HuH-7 (cell line): ENCODE data around the gene WDFY1.
"Not testable (repeated sequence)": the region's sequence is repeated elsewhere in the genome, so short reads cannot be mapped to it uniquely, and the experiment has no call there.

Experiments used
- DNase-seq: peaks from one replicate; pipeline ENCODE4 v3.0.0; 2011; ENCODE audit warnings: low spot score

WDFY1 gene

GRCh38 chr2:223896833-223897311 is 48.3 kb downstream of the WDFY1 start:
- no peak for DNase-seq

DNA sequence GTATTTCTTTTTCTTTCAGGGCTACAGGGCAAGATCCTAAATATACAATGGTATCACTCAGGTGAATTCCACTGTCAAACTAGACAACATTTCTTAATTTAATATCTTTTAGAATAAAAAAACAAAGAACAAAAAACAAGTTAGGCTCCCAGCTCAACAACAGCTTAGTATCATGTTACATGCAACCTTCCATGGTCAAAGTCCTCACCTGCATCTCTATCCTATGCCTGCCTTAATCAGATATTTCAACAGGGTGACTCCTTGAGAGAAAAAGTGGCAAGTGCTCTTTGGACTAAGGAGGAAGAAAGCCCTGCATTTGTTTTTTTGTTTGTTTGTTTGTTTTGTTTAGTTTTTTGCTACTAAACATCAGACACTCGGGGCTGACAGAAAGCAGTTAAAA is 50.2 kb downstream of the WDFY1 start:
- peak; percentile 16 for DNase-seq

DNA sequence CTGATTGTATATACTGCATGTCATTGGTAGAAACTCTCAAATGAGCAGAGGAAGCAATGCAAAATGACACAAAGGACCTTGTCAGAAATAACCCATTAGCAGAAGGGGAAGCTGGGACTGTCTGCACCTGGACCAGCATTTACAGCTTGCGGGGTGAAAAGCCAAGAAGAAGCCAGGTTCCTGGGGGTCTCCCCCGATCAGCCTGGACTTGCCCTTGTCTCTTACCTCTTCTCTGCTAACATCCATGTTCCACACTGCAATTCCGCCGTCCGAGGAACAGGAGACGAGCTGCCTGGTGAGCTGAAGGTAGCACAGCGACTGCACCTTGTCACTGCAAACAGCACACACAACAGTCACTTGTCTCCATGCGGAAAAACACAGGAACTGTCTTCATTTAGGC is 51.1 kb downstream of the WDFY1 start:
- DNase-seq = no peak

DNA sequence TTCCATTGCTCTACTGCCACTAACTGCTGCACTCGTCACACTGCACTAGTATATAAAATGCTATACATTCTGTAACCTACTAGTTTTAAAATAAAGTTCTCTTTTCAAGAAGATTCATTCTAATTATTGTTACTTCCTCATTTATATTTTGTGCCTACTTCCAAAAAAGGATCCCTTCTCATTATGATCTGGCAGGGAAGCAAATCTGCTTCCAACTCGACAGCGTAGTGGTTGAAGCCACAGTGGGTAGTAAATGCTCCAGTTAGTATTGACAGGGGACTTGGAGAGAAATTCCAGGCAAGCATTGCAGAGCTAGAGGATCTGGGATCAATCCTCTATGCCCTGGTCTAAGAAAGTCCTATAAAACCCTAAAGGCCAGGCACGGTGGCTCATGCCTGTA is 54.4 kb downstream of the WDFY1 start:
- DNase-seq = no peak

DNA sequence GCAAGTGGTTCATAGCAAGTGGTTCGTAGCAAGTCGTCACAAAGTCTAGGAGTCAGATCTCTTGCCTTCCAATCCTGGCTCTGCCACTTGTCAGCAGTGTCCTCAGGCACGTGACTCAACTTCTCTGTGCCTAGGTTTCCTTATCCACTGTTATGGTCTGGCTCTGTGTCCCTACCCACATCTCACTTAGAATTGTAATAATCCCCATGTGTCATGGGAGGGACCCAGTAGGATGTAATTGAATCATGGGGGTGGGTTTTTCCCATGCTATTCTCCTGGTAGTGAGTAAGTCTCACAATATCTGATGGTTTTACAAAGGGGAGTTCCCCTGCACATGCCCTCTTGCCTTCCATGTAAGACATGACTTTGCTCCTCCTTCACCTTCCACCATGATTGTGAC is 55.9 kb downstream of the WDFY1 start:
- no peak for DNase-seq

DNA sequence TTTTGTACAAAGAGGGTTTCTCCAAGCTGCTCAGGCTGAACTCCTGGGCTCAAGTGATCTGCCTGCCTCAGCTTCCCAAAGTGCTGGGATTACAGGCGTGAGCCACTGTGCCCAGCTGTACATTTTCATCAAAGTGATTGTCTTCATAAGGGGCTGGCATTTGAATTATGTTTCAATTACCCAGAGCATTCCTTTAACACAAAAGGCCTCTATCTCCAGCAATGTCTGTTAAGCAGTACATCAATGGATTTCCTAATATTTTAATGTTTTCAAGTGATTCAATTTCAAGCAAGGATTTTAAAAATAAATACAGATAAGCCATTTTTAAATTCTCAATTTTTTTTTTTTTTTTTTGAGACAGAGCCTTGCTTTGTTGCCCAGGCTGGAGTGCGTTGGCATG is 56.9 kb downstream of the WDFY1 start:
- DNase-seq = no peak

DNA sequence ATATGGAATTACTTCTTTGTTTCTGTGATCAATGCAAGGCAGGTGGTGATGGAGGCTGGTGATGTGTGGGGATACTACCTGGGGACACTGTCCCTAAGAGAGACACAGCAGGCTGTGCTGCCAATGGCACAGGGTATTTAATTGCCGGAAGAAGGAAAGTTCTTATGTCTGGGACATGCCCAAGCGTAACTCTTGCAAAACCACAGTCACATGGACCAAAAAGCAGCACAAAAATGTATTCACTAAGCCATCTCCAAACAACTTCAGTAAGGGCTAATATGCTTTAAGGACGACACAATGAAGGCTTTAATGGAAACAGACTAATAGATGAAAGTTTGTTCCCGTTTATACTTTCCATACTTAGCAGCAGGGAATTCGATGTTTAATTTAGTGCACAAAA is 58.0 kb downstream of the WDFY1 start:
- no peak for DNase-seq

DNA sequence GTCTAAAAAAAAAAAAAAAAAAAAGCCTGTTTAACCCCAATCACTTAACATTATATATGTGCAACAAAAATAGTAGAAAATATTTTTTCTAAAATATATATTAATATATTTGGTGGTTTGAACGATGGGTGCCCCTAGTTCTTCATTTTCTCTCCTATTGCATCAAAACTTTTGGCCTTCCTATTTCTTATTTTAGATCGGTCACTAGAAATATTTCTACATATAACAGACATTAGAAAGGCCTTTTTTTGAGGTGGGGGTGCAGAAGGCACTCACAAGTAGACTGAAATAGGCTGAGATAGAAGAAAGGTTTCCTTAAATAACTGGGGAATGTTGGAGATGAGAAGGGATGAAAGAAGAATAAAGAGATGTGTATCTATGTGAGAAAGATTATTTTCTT is 58.4 kb downstream of the WDFY1 start:
- no peak for DNase-seq

- DNase-seq = no peak
These were observed 60.7 kb downstream of the WDFY1 start for GRCh38 chr2:223884399-223884798.

GRCh38 chr2:223882715-223883114 is 62.4 kb downstream of the WDFY1 start:
- DNase-seq = no peak

- DNase-seq = no peak
These were observed 64.3 kb downstream of the WDFY1 start for GRCh38 chr2:223880796-223881195.

GRCh38 chr2:223877721-223878410 is 67.3 kb downstream of the WDFY1 start:
- no peak for DNase-seq

DNA sequence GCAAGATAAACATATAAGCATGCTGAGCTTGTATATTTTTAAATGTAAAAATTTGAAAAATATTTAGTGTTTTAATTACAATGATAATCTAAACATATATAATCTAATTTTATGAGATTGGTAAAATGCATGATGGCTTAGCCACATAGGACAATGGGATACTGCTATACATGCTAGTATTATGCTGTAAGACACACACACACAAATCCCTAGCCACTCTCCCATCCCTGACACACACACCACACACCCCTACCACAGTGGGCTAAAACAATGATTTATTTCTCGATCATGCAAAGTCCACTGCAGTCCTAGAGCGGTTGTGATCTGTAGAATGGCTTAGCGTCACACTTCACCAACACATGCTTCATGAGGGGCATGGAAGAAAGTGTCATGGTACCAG is 71.5 kb downstream of the WDFY1 start:
- no peak for DNase-seq

DNA sequence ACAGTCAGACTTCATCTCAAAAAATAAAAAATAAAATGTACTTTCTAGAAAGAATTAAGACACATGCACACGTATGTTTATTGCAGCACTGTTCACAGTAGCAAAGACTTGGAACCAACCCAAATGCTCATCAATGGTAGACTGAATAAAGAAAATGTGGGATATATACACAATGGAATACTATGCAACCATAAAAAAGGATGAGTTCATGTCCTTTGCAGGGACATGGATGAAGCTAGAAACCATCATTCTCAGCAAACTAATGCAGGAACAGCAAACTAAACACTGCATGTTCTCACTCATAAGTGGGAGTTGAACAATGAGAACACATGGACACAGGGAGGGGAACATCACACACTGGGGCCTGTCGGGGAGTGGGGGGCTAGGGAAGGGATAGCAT is 72.4 kb downstream of the WDFY1 start:
- DNase-seq = not testable (repeated sequence)

DNA sequence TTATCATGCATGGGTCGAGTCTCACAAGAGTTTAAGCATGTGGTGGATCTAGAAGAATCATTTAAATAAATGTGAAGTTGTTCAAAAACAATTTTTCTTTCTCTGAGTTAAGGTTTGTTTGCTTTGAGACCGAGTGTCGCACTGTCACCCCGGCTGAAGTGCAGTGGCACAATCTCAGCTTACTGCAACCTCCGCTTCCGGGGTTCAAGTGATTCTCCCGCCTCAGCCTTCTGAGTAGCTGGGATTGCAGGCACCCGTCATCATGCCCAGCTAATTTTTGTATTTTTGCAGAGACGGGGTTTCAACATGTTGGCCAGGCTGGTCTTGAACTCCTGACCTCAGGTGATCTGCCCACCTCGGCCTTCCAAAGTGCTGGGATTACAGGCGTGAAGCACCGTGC is 73.5 kb downstream of the WDFY1 start:
- not testable (repeated sequence) for DNase-seq

- no peak for DNase-seq
These were observed 74.1 kb downstream of the WDFY1 start for GRCh38 chr2:223870840-223871611.

GRCh38 chr2:223868005-223868404 is 77.1 kb downstream of the WDFY1 start:
- DNase-seq = no peak

DNA sequence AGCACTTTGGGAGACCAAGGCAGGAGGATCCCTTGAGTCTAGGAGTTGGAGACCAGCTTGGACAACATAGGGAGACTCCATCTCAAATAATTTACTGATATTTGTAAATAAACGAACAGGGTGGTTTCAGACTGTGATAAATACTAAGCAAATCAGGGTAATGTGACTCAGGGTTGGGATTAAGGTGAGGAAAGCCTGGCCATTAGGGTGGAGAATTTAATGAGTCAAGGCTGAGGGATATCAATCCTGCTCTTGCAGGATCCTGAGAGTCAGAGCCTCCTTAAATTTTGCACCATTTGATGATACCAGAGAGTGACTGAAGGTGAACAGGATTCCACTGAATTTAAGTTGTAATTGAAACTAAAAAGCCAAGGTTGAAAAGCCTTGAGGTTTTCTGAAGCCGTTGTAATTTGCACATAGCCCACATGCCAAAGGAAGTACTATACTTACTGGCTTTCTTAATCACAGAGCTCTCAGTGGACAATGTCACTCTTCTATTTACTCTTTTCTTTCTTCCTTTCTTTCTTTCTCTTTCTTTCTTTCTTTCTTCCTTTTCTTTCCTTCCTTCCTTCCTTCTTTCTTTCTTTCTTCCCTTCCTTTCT is 79.1 kb downstream of the WDFY1 start:
- DNase-seq = no peak

GRCh38 chr2:223865124-223865523 is 80.0 kb downstream of the WDFY1 start:
- DNase-seq = no peak

DNA sequence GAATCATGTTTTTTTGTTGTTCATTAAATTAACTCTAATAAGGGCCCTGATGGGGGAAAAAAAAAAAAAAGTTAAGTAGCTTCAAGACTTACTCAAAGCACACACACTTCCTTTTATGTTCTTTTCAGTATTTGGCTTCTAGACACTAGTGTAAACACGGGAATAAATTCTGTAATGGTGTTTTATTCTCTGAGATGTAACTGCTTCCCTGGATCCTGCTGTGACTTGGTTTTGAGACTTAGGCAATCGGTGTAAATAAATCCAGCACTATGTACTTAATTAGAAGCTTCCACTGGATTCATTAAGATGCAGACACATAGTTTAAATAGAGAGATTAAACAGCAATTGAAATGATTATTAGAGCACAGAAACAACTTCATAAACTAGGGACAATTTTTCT is 81.6 kb downstream of the WDFY1 start:
- no peak for DNase-seq

- DNase-seq = peak; percentile 46
These were observed 84.1 kb downstream of the WDFY1 start for GRCh38 chr2:223860809-223861738.

GRCh38 chr2:223859070-223859469 is 86.1 kb downstream of the WDFY1 start:
- no peak for DNase-seq
